Erythroblast (primary cell): Measurements from ENCODE around the gene CIP2A.

ENCODE experiments used
- GATA1 ChIP-seq: IDR thresholded peaks from 2 replicates; pipeline ENCODE4 v1.6.1; 2011; ENCODE audit warnings: low read depth, mild to moderate bottlenecking, control low read depth, low read length, moderate library complexity
- POLR2A ChIP-seq: IDR thresholded peaks from 2 replicates; pipeline ENCODE4 v1.6.1; 2011; ENCODE audit warnings: mild to moderate bottlenecking, low read length

GRCh38 chr3:108598375-108598774 lies 9.1 kb upstream of the CIP2A start:
- TF ChIP-seq POLR2A, result peak; percentile 24
- no peak for TF ChIP-seq GATA1
